GM12878 (cell line): Measurements from ENCODE around the gene TMEM176A. TPM values are rescaled to one million over a fixed set of nuclear protein-coding genes. Genes with fewer than 3 reads are reported as not detected.

Source experiments
- ATAC-seq: fragments of 200-7000 bp; cut with Tn5 transposase; 3 replicates; pipeline ENCODE4 v1.9.1; 2020; ENCODE audit warnings: mild to moderate bottlenecking, moderate library complexity
- BruUV-seq: library from RNA; stranded (reverse); fragments of 400-500 nt; replicated peaks from 2 replicates; lab custom pipeline; 2021; lab: Mats Ljungman, UMichigan
- CTCF ChIA-PET: fragments of 300-600 bp; sonication (Branson Sonifier 250); formaldehyde crosslinking; extraction: SDS; loops from one replicate; lab custom pipeline; 2021; ENCODE audit warnings: inconsistent platforms; lab: Yijun Ruan, JAX
- POLR2A ChIA-PET: fragments of 350-600 bp; formaldehyde crosslinking; extraction: SDS; loops from one replicate; lab custom pipeline; 2021; ENCODE audit warnings: inconsistent platforms; lab: Charles Lee
- RAD21 ChIA-PET: fragments of 300-600 bp; sonication (Branson Sonifier 250); formaldehyde crosslinking; loops from one replicate; lab custom pipeline; 2023; ENCODE audit warnings: antibody characterized with exemption; ENCODE audit not compliant: unreplicated experiment; lab: Charles Lee
- SMC1A ChIA-PET: fragments of 300-600 bp; sonication (Branson Sonifier 250); formaldehyde crosslinking; loops from one replicate; lab custom pipeline; 2023; ENCODE audit not compliant: unreplicated experiment, uncharacterized antibody; lab: Charles Lee
- DNase-seq: peaks from one replicate; pipeline ENCODE4 v3.0.0-alpha.2; 2011; ENCODE audit warnings: low read depth, low spot score
- FAIRE-seq: peaks from 3 replicates; lab custom pipeline; 2011; peaks lifted over from hg19 to GRCh38; lab: Jason Lieb, UNC
- H2AFZ ChIP-seq: 2 replicates; pipeline ENCODE4 v1.6.0; 2011; ENCODE audit warnings: low read depth, low read length, control low read depth; ENCODE audit not compliant: control insufficient read depth
- H3K27ac ChIP-seq: 2 replicates; pipeline ENCODE4 v1.5.1; 2011; ENCODE audit warnings: control low read depth; ENCODE audit not compliant: control insufficient read depth, insufficient read depth
- H3K27me3 ChIP-seq, 2 experiments: replicated peaks in 1 of 2; 2 replicates each; pipeline versions ENCODE4 v1.6.0 to v1.6.1; 2011; ENCODE audit warnings: low read length in 1 of 2; ENCODE audit not compliant: control insufficient read depth in 2 of 2, insufficient read depth in 2 of 2
- H3K36me3 ChIP-seq, 2 experiments: 2 replicates each; pipeline ENCODE4 v1.5.1; 2011; ENCODE audit warnings: low read length in 1 of 2; ENCODE audit not compliant: control insufficient read depth in 2 of 2, insufficient read depth in 2 of 2
- H3K4me1 ChIP-seq: 2 replicates; pipeline ENCODE4 v1.6.1; 2011; ENCODE audit warnings: mild to moderate bottlenecking, low read length, moderate library complexity, mixed read lengths; ENCODE audit not compliant: control insufficient read depth, insufficient read depth
- H3K4me2 ChIP-seq: 2 replicates; pipeline ENCODE4 v1.6.0; 2011; ENCODE audit warnings: control low read depth; ENCODE audit not compliant: control insufficient read depth, insufficient read depth
- H3K4me3 ChIP-seq: fragments of 200-600 bp; sonication (generic); 2 replicates; pipeline ENCODE4 v1.5.1; 2016
- H3K79me2 ChIP-seq: 2 replicates; pipeline ENCODE4 v1.6.0; 2011; ENCODE audit warnings: low read length; ENCODE audit not compliant: control insufficient read depth, insufficient read depth
- H3K9ac ChIP-seq: 2 replicates; pipeline ENCODE4 v1.8.0; 2011; ENCODE audit warnings: low read length, control low read depth, mixed read lengths; ENCODE audit not compliant: control insufficient read depth, insufficient read depth
- H3K9me3 ChIP-seq: replicated peaks from 3 replicates; pipeline ENCODE4 v1.5.1; 2011; ENCODE audit warnings: mild to moderate bottlenecking, low read length; ENCODE audit not compliant: control insufficient read depth, insufficient read depth
- H4K20me1 ChIP-seq: 2 replicates; pipeline ENCODE4 v1.6.0; 2011; ENCODE audit not compliant: control insufficient read depth, insufficient read depth
- BCL11A ChIP-seq: IDR thresholded peaks from 2 replicates; pipeline ENCODE4 v1.6.1; 2011; ENCODE audit warnings: low read depth, low read length
- CBX3 ChIP-seq: fragments of 200-600 bp; sonication (generic); IDR thresholded peaks from 2 replicates; pipeline ENCODE4 v1.6.1; 2016; ENCODE audit warnings: low read depth, borderline replicate concordance
- EZH2 ChIP-seq: IDR thresholded peaks from 2 replicates; pipeline ENCODE4 v1.6.1; 2012; ENCODE audit warnings: low read depth, mild to moderate bottlenecking, control low read depth, inconsistent platforms, low read length, borderline replicate concordance; ENCODE audit not compliant: control insufficient read depth
- GABPA ChIP-seq: IDR thresholded peaks from 2 replicates; pipeline ENCODE4 v1.6.1; 2014; ENCODE audit warnings: antibody characterized with exemption, low read depth, mild to moderate bottlenecking, inconsistent platforms
- IRF3 ChIP-seq: fragments of 450-650 bp; IDR thresholded peaks from 2 replicates; pipeline ENCODE4 v1.6.1; 2014; ENCODE audit warnings: mild to moderate bottlenecking
- MEF2A ChIP-seq: IDR thresholded peaks from 2 replicates; pipeline ENCODE4 v1.6.1; 2011; ENCODE audit warnings: low read depth, mild to moderate bottlenecking, low read length, moderate library complexity; ENCODE audit not compliant: insufficient read depth
- PAX8 ChIP-seq: fragments of 450-650 bp; IDR thresholded peaks from 2 replicates; pipeline ENCODE4 v1.6.1; 2017; ENCODE audit warnings: mild to moderate bottlenecking, moderate library complexity
- PBX3 ChIP-seq: IDR thresholded peaks from 2 replicates; pipeline ENCODE4 v1.6.1; 2011; ENCODE audit warnings: mild to moderate bottlenecking, low read depth, low read length, moderate library complexity; ENCODE audit not compliant: insufficient replicate concordance
- PML ChIP-seq: IDR thresholded peaks from 2 replicates; pipeline ENCODE4 v1.6.1; 2012; ENCODE audit warnings: low read length, inconsistent platforms
- RAD21 ChIP-seq: IDR thresholded peaks from 2 replicates; pipeline ENCODE4 v1.6.1; 2011; ENCODE audit warnings: mild to moderate bottlenecking, low read depth, low read length, moderate library complexity; ENCODE audit not compliant: insufficient read depth
- ZNF207 ChIP-seq: fragments of 450-650 bp; IDR thresholded peaks from 2 replicates; pipeline ENCODE4 v1.6.1; 2014; ENCODE audit warnings: antibody characterized with exemption, mild to moderate bottlenecking, borderline replicate concordance
- ZNF217 ChIP-seq: fragments of 450-650 bp; IDR thresholded peaks from 2 replicates; pipeline ENCODE4 v1.6.1; 2017; ENCODE audit warnings: antibody characterized with exemption, mild to moderate bottlenecking
- ZNF24 ChIP-seq: fragments of 450-650 bp; IDR thresholded peaks from 2 replicates; pipeline ENCODE4 v1.6.1; 2017; ENCODE audit warnings: antibody characterized with exemption, mild to moderate bottlenecking
- WGBS: methylation state at CpG from one replicate; pipeline ENCODE4 v1.1.6; 2016; ENCODE audit warnings: low lambda C conversion rate; ENCODE audit not compliant: insufficient replicate concordance, insufficient coverage; ENCODE audit errors: missing lambda C conversion rate; 5-methylcytosine and 5-hydroxymethylcytosine counted together
- in situ Hi-C: fragments of 300-500 bp; cut with MboI; formaldehyde crosslinking; loops from 9 replicates; pipeline ENCODE4 v1.14.3; 2018; ENCODE audit warnings: mixed read lengths
- intact Hi-C: fragments of 100-400 bp; cut with micrococcal nuclease; formaldehyde crosslinking; loops from one replicate; pipeline ENCODE4 v1.14.2; 2022; ENCODE audit not compliant: unreplicated experiment
- polyA plus RNA-seq, 11 experiments: library from polyadenylated mRNA; depleted of rRNA in 4 of 11; unstranded in 6 of 11; stranded (reverse) in 5 of 11; fragments of >200 nt; fragmentation: Nextera tagmentation in 4 of 11; fragmentation: Illumina TruSeq in 1 of 11; extraction: Ambion mirVana in 4 of 11; extraction: Trizol in 1 of 11; gene quantifications; 1 replicate in 1 of 11; 2 replicates in 10 of 11; pipeline versions ENCODE4 v1.2.1 to v1.2.3, GENCODE V29; 2011 to 2016; ENCODE audit warnings: inconsistent platforms in 2 of 11, missing spikeins in 2 of 11, low read depth in 1 of 11
- total RNA-seq, 4 experiments: library from RNA; depleted of rRNA in 3 of 4; stranded (reverse); fragments of >200 nt in 3 of 4; fragmentation: Illumina TruSeq in 1 of 4; extraction: Trizol in 1 of 4; gene quantifications; 2 replicates each; pipeline versions ENCODE4 v1.2.1 to v1.2.3, GENCODE V29; 2013 to 2021
- TF ChIP-seq, protein P1 (sequence below): IDR thresholded peaks from 2 replicates; pipeline ENCODE4 v1.6.1; 2012; ENCODE audit warnings: mild to moderate bottlenecking, low read depth, low read length
- TF ChIP-seq, protein P2 (sequence below): fragments of 450-650 bp; IDR thresholded peaks from 2 replicates; pipeline ENCODE4 v1.6.1; 2017; ENCODE audit warnings: borderline replicate concordance
- TF ChIP-seq, protein P3 (sequence below): fragments of 450-650 bp; IDR thresholded peaks from 2 replicates; pipeline ENCODE4 v1.6.1; 2016; ENCODE audit warnings: mild to moderate bottlenecking

The TMEM176A gene
- total and polyA plus RNA-seq, 10 of the 15 experiments (the other 5 are each of a cell fraction or from before 2014, with no cell fraction given): not detected

GRCh38 chr7:150848111-150848510 lies 47.5 kb downstream of the TMEM176A start:
- ATAC-seq: no peak
- BruUV-seq: no TSS peak
- H3K4me2 ChIP-seq: no peak overlapping the region
- intact Hi-C loops (no loop called here), in situ Hi-C loops (no loop called here)
- ChIA-PET SMC1A (no interaction called here), RAD21 (no interaction called here), POLR2A (no interaction called here), CTCF (no interaction called here)
- H3K36me3 ChIP-seq: no peaks in the 10 kb centered on the region
- H3K4me1 ChIP-seq: no peaks in the 10 kb centered on the region
- no peaks in the 10 kb centered on the region for H4K20me1 ChIP-seq
- no peak for FAIRE-seq
- H3K9me3 ChIP-seq: no peaks in the 10 kb centered on the region
- no peak overlapping the region for H3K4me3 ChIP-seq
- 67% methylated on average over 5 of the region's 8 CpGs for WGBS
- no peak overlapping the region for H3K9ac ChIP-seq
- H2AFZ ChIP-seq: no peak overlapping the region
- H3K27me3 ChIP-seq: peaks cover 4 to 6% of the 10 kb centered on the region in 2 experiments
- no peak overlapping the region for H3K27ac ChIP-seq
- H3K79me2 ChIP-seq: no peaks in the 10 kb centered on the region
- DNase-seq: no peak
- TF ChIP-seq ZNF207: no peak
- TF ChIP-seq GABPA: no peak
- TF ChIP-seq, protein P1, sequence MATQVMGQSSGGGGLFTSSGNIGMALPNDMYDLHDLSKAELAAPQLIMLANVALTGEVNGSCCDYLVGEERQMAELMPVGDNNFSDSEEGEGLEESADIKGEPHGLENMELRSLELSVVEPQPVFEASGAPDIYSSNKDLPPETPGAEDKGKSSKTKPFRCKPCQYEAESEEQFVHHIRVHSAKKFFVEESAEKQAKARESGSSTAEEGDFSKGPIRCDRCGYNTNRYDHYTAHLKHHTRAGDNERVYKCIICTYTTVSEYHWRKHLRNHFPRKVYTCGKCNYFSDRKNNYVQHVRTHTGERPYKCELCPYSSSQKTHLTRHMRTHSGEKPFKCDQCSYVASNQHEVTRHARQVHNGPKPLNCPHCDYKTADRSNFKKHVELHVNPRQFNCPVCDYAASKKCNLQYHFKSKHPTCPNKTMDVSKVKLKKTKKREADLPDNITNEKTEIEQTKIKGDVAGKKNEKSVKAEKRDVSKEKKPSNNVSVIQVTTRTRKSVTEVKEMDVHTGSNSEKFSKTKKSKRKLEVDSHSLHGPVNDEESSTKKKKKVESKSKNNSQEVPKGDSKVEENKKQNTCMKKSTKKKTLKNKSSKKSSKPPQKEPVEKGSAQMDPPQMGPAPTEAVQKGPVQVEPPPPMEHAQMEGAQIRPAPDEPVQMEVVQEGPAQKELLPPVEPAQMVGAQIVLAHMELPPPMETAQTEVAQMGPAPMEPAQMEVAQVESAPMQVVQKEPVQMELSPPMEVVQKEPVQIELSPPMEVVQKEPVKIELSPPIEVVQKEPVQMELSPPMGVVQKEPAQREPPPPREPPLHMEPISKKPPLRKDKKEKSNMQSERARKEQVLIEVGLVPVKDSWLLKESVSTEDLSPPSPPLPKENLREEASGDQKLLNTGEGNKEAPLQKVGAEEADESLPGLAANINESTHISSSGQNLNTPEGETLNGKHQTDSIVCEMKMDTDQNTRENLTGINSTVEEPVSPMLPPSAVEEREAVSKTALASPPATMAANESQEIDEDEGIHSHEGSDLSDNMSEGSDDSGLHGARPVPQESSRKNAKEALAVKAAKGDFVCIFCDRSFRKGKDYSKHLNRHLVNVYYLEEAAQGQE: no peak
- TF ChIP-seq ZNF217: no peak
- no peak for TF ChIP-seq PBX3
- TF ChIP-seq PAX8: no peak
- TF ChIP-seq PML: no peak
- no peak for TF ChIP-seq CBX3
- TF ChIP-seq RAD21: no peak
- TF ChIP-seq, protein P2, sequence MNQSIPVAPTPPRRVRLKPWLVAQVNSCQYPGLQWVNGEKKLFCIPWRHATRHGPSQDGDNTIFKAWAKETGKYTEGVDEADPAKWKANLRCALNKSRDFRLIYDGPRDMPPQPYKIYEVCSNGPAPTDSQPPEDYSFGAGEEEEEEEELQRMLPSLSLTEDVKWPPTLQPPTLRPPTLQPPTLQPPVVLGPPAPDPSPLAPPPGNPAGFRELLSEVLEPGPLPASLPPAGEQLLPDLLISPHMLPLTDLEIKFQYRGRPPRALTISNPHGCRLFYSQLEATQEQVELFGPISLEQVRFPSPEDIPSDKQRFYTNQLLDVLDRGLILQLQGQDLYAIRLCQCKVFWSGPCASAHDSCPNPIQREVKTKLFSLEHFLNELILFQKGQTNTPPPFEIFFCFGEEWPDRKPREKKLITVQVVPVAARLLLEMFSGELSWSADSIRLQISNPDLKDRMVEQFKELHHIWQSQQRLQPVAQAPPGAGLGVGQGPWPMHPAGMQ: no peak
- TF ChIP-seq, protein P3, sequence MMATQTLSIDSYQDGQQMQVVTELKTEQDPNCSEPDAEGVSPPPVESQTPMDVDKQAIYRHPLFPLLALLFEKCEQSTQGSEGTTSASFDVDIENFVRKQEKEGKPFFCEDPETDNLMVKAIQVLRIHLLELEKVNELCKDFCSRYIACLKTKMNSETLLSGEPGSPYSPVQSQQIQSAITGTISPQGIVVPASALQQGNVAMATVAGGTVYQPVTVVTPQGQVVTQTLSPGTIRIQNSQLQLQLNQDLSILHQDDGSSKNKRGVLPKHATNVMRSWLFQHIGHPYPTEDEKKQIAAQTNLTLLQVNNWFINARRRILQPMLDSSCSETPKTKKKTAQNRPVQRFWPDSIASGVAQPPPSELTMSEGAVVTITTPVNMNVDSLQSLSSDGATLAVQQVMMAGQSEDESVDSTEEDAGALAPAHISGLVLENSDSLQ: no peak
- no peak for TF ChIP-seq BCL11A
- no peak for TF ChIP-seq ZNF24
- no peak for TF ChIP-seq EZH2
- TF ChIP-seq IRF3: no peak
- no peak for TF ChIP-seq MEF2A
